HEK293 (cell line): ENCODE measurements around the gene PPP1R12C.

ENCODE experiments used
- CTCF ChIA-PET: fragments of 350-600 bp; formaldehyde crosslinking; extraction: SDS; loops from one replicate; lab custom pipeline; 2021; ENCODE audit warnings: antibody characterized with exemption; lab: Yijun Ruan, JAX
- POLR2A ChIA-PET: fragments of 300-600 bp; formaldehyde crosslinking; extraction: SDS; loops from one replicate; lab custom pipeline; 2020; ENCODE audit warnings: antibody characterized with exemption, inconsistent platforms; lab: Yijun Ruan, JAX
- H3K27ac ChIP-seq: fragments of 200-500 bp; sonication (Bioruptor generic); 2 replicates; pipeline ENCODE4 v1.5.1; 2014; ENCODE audit warnings: low read depth, low read length, control low read depth, inconsistent platforms; ENCODE audit errors: extremely low read depth
- H3K36me3 ChIP-seq, 2 experiments: fragments of 200-500 bp in 1 of 2; sonication (Bioruptor generic) in 1 of 2; 1 replicate in 1 of 2; 2 replicates in 1 of 2; pipeline ENCODE4 v1.5.1; 2014 to 2017; ENCODE audit warnings: inconsistent platforms in 2 of 2, low read length in 2 of 2; ENCODE audit not compliant: control insufficient read depth in 2 of 2, insufficient read depth in 1 of 2
- H3K4me1 ChIP-seq: fragments of 200-500 bp; sonication (Bioruptor generic); 2 replicates; pipeline ENCODE4 v1.5.1; 2014; ENCODE audit warnings: mild to moderate bottlenecking, low read length, inconsistent platforms; ENCODE audit not compliant: control insufficient read depth, insufficient read depth
- H3K4me3 ChIP-seq: 2 replicates; pipeline ENCODE4 v1.5.1; 2011; ENCODE audit warnings: low read depth, mild to moderate bottlenecking, control low read depth, low read length, moderate library complexity
- H3K9me3 ChIP-seq: fragments of 200-500 bp; sonication (Bioruptor generic); 2 replicates; pipeline ENCODE4 v1.5.1; 2014; ENCODE audit warnings: low read depth, low read length, inconsistent platforms; ENCODE audit not compliant: control insufficient read depth, insufficient read depth
- ATF2 ChIP-seq: fragments of 450-650 bp; formaldehyde crosslinking; IDR thresholded peaks from 2 replicates; pipeline ENCODE4 v1.5.1; 2016; ENCODE audit warnings: missing biosample characterization, missing genetic modification characterization, low read depth
- BCL6B ChIP-seq: fragments of 450-650 bp; formaldehyde crosslinking; IDR thresholded peaks from 2 replicates; pipeline ENCODE4 v1.5.1; 2017; ENCODE audit warnings: missing biosample characterization, missing genetic modification characterization
- GLIS2 ChIP-seq: fragments of 450-650 bp; formaldehyde crosslinking; IDR thresholded peaks from 2 replicates; pipeline ENCODE4 v1.5.1; 2016; ENCODE audit warnings: missing biosample characterization, missing genetic modification characterization
- HOXD13 ChIP-seq: sonication (generic); formaldehyde crosslinking; IDR thresholded peaks from 2 replicates; pipeline ENCODE4 v1.8.0; 2022; ENCODE audit warnings: missing genetic modification reagents, borderline replicate concordance
- IKZF3 ChIP-seq: fragments of 450-650 bp; IDR thresholded peaks from 2 replicates; pipeline ENCODE4 v1.5.0; 2018; ENCODE audit warnings: missing biosample characterization, mild to moderate bottlenecking, missing genetic modification characterization, moderate library complexity
- KLF1 ChIP-seq: fragments of 450-650 bp; formaldehyde crosslinking; IDR thresholded peaks from 2 replicates; pipeline ENCODE4 v1.5.1; 2016; ENCODE audit warnings: missing biosample characterization, missing genetic modification characterization
- KLF10 ChIP-seq: fragments of 450-650 bp; IDR thresholded peaks from 2 replicates; pipeline ENCODE4 v1.5.1; 2018; ENCODE audit warnings: missing biosample characterization, mild to moderate bottlenecking, missing genetic modification characterization
- TRIM28 ChIP-seq: IDR thresholded peaks from 2 replicates; pipeline ENCODE4 v1.6.1; 2011; ENCODE audit warnings: low read length, control low read depth, borderline replicate concordance
- ZBTB1 ChIP-seq: fragments of 450-650 bp; formaldehyde crosslinking; IDR thresholded peaks from 2 replicates; pipeline ENCODE4 v1.5.1; 2016; ENCODE audit warnings: missing biosample characterization, missing genetic modification characterization
- ZBTB48 ChIP-seq: fragments of 450-650 bp; formaldehyde crosslinking; IDR thresholded peaks from 2 replicates; pipeline ENCODE4 v1.5.1; 2016; ENCODE audit warnings: missing biosample characterization, missing genetic modification characterization
- ZBTB6 ChIP-seq: fragments of 450-650 bp; formaldehyde crosslinking; IDR thresholded peaks from 2 replicates; pipeline ENCODE4 v1.5.1; 2017; ENCODE audit warnings: missing biosample characterization, missing genetic modification characterization
- ZNF121 ChIP-seq: fragments of 450-650 bp; formaldehyde crosslinking; IDR thresholded peaks from 2 replicates; pipeline ENCODE4 v1.5.1; 2016; ENCODE audit warnings: missing biosample characterization, missing genetic modification characterization
- ZNF24 ChIP-seq: fragments of 450-650 bp; formaldehyde crosslinking; IDR thresholded peaks from 2 replicates; pipeline ENCODE4 v1.5.1; 2016; ENCODE audit warnings: missing biosample characterization, missing genetic modification characterization
- ZNF26 ChIP-seq: fragments of 450-650 bp; formaldehyde crosslinking; IDR thresholded peaks from 2 replicates; pipeline ENCODE4 v1.5.1; 2016; ENCODE audit warnings: missing biosample characterization, missing genetic modification characterization
- ZNF335 ChIP-seq: fragments of 450-650 bp; formaldehyde crosslinking; conservative IDR thresholded peaks from 2 replicates; pipeline ENCODE4 v1.5.1; 2016; ENCODE audit warnings: missing biosample characterization, missing genetic modification characterization
- ZNF37A ChIP-seq: fragments of 450-650 bp; IDR thresholded peaks from 2 replicates; pipeline ENCODE4 v1.5.1; 2018; ENCODE audit warnings: missing biosample characterization, missing genetic modification characterization
- ZNF48 ChIP-seq: fragments of 450-650 bp; formaldehyde crosslinking; IDR thresholded peaks from 2 replicates; pipeline ENCODE4 v1.5.1; 2016; ENCODE audit warnings: missing biosample characterization, missing genetic modification characterization
- ZNF549 ChIP-seq: fragments of 450-650 bp; IDR thresholded peaks from 2 replicates; pipeline ENCODE4 v1.5.1; 2018; ENCODE audit warnings: missing biosample characterization, missing genetic modification characterization, mild to moderate bottlenecking, inconsistent platforms, moderate library complexity
- ZNF560 ChIP-seq: fragments of 450-650 bp; formaldehyde crosslinking; IDR thresholded peaks from 2 replicates; pipeline ENCODE4 v1.5.1; 2017; ENCODE audit warnings: missing biosample characterization, missing genetic modification characterization, borderline replicate concordance
- ZSCAN23 ChIP-seq: fragments of 450-650 bp; formaldehyde crosslinking; IDR thresholded peaks from 2 replicates; pipeline ENCODE4 v1.5.1; 2016; ENCODE audit warnings: missing biosample characterization, missing genetic modification characterization
- ZSCAN4 ChIP-seq: fragments of 450-650 bp; formaldehyde crosslinking; IDR thresholded peaks from 2 replicates; pipeline ENCODE4 v1.5.1; 2017; ENCODE audit warnings: missing biosample characterization, missing genetic modification characterization
- TF ChIP-seq, protein P1 (sequence below): fragments of 450-650 bp; formaldehyde crosslinking; IDR thresholded peaks from 2 replicates; pipeline ENCODE4 v1.5.1; 2016; ENCODE audit warnings: missing biosample characterization, missing genetic modification characterization
- TF ChIP-seq, protein P2 (sequence below): fragments of 450-650 bp; formaldehyde crosslinking; IDR thresholded peaks from 2 replicates; pipeline ENCODE4 v1.5.1; 2016; ENCODE audit warnings: missing biosample characterization, missing genetic modification characterization

Gene PPP1R12C

GRCh38 chr19:55071913-55072312 lies 45.5 kb downstream of the PPP1R12C start:
- ChIA-PET POLR2A (no interaction called here), CTCF (interaction anchor here (0.6 to 1.0 kb wide), 2 partner anchors 17 to 20 kb away, joined by 3 to 6 read pairs; no protein-coding TSS in a partner anchor)
- no peak overlapping the region for H3K27ac ChIP-seq
- H3K9me3 ChIP-seq, result no peaks in the 10 kb centered on the region
- H3K4me1 ChIP-seq, result peaks cover 4% of the 10 kb centered on the region; the same call in 1 of the 2 replicates
- no peak overlapping the region for H3K4me3 ChIP-seq
- H3K36me3 ChIP-seq, result no peaks in the 10 kb centered on the region
- TF ChIP-seq, protein P1, sequence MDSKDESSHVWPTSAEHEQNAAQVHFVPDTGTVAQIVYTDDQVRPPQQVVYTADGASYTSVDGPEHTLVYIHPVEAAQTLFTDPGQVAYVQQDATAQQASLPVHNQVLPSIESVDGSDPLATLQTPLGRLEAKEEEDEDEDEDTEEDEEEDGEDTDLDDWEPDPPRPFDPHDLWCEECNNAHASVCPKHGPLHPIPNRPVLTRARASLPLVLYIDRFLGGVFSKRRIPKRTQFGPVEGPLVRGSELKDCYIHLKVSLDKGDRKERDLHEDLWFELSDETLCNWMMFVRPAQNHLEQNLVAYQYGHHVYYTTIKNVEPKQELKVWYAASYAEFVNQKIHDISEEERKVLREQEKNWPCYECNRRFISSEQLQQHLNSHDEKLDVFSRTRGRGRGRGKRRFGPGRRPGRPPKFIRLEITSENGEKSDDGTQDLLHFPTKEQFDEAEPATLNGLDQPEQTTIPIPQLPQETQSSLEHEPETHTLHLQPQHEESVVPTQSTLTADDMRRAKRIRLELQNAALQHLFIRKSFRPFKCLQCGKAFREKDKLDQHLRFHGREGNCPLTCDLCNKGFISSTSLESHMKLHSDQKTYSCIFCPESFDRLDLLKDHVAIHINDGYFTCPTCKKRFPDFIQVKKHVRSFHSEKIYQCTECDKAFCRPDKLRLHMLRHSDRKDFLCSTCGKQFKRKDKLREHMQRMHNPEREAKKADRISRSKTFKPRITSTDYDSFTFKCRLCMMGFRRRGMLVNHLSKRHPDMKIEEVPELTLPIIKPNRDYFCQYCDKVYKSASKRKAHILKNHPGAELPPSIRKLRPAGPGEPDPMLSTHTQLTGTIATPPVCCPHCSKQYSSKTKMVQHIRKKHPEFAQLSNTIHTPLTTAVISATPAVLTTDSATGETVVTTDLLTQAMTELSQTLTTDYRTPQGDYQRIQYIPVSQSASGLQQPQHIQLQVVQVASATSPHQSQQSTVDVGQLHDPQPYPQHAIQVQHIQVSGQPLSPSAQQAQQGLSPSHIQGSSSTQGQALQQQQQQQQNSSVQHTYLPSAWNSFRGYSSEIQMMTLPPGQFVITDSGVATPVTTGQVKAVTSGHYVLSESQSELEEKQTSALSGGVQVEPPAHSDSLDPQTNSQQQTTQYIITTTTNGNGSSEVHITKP (tag by site-specific recombination), result no peak
- TF ChIP-seq HOXD13 (CRISPR knock-in tag) (no peak), ZNF560 (tag by site-specific recombination) (no peak), KLF1 (tag by site-specific recombination) (no peak), ZNF549 (tag by site-specific recombination) (no peak), ZNF335 (no peak), ZBTB6 (tag by site-specific recombination) (no peak), ZNF24 (tag by site-specific recombination) (no peak), ZSCAN4 (tag by site-specific recombination) (no peak), KLF10 (tag by site-specific recombination) (no peak), ATF2 (no peak), ZBTB48 (no peak), ZNF121 (tag by site-specific recombination) (no peak)

- Histone ChIP-seq H3K9me3 (no peaks in the 10 kb centered on the region), H3K36me3 (no peaks in the 10 kb centered on the region), H3K4me3 (no peak overlapping the region), H3K4me1 (peaks cover 4% of the 10 kb centered on the region; the same call in 1 of the 2 replicates), H3K27ac (no peak overlapping the region)
- CTCF ChIA-PET, result no interaction called here
- POLR2A ChIA-PET, result no interaction called here
- TF ChIP-seq ZNF26 (tag by site-specific recombination), result no peak
- peak; percentile 61 for TF ChIP-seq GLIS2 (tag by site-specific recombination)
- TF ChIP-seq ZBTB1 (tag by site-specific recombination), result no peak
- no peak for TF ChIP-seq TRIM28
- no peak for TF ChIP-seq IKZF3 (tag by site-specific recombination)
- no peak for TF ChIP-seq ZNF48
- TF ChIP-seq ZNF37A (tag by site-specific recombination), result no peak
- TF ChIP-seq, protein P2, sequence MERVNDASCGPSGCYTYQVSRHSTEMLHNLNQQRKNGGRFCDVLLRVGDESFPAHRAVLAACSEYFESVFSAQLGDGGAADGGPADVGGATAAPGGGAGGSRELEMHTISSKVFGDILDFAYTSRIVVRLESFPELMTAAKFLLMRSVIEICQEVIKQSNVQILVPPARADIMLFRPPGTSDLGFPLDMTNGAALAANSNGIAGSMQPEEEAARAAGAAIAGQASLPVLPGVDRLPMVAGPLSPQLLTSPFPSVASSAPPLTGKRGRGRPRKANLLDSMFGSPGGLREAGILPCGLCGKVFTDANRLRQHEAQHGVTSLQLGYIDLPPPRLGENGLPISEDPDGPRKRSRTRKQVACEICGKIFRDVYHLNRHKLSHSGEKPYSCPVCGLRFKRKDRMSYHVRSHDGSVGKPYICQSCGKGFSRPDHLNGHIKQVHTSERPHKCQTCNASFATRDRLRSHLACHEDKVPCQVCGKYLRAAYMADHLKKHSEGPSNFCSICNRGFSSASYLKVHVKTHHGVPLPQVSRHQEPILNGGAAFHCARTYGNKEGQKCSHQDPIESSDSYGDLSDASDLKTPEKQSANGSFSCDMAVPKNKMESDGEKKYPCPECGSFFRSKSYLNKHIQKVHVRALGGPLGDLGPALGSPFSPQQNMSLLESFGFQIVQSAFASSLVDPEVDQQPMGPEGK (tag by site-specific recombination), result peak; percentile 40; the same call in 1 of the 2 replicates
- TF ChIP-seq BCL6B (tag by site-specific recombination), result no peak
- TF ChIP-seq ZSCAN23, result no peak
Measured at GRCh38 chr19:55071129-55071502, 46.3 kb downstream of the PPP1R12C start.
